Smooth muscle cell of the brain vasculature (primary cell): ENCODE results near the gene GRAMD1B.

Experiments used
- DNase-seq: peaks from one replicate; pipeline ENCODE4 v3.0.0-alpha.2; 2012; ENCODE audit warnings: low read depth, low spot score

Gene GRAMD1B

DNA sequence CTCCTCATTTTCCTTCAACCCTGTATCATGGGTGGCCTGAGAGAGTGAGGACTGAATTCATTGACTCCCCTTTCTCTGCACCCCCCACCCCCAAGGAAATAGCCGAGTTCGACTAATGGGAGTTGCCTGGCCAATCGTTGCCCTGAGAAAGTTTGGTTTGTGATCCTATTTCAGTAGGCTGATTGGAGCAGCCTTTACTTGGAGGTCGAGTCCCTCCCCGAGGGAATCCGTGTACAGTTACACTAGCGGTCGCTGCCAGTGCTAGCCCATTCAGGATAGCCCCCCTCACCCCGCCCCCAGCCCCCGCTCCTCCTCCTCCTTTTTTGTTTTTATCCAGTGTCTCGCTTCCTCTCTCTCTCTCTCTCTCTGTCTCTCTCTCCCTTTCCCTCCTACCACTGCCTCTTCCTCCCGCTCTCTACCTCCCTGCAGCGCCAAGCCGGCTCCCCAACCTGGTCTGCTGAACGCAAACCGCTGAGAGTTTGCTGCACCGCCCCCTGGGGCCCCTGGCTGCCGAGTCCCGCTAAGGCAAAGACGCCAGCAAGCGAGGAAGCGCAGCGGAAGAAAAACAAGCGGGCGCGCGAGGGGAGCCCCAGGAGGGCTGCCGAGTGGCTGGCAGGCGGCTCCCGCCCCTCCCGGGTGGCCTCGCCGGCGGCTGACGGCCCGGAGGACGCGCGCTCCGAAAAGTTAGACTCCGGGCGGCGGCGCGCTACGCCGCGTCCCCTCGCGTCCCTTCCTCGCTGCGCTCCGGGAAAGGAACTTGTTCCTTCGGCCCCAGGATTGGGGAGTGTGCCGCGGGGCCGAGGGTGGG lies at the start of gene GRAMD1B:
TSS of gene GRAMD1B (plus strand) at position 357 of the 808 bp plus-strand sequence. CDS start 524 bp downstream, outside the sequence.
- peak; percentile 45 for DNase-seq

DNA sequence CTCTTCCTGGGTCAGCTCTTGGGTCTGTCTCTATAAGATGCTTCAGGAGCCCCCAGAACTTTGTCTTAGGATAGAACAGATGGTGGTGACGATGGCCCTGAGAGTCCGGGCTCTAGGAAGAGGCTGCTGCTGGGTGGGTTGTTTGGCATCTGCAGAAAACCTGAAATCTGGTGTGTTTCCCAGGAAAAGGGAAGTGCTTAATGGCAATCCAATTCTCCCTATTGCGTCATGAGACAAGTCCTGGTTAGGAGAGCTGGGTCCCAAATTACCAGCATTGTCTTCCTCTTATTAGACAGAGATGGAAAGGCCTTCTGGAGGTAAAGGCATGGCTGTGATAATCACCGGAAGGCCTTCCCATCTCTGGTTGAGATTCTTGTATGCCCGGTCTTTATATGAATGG lies 48.9 kb upstream of the GRAMD1B start:
- no peak for DNase-seq

DNA sequence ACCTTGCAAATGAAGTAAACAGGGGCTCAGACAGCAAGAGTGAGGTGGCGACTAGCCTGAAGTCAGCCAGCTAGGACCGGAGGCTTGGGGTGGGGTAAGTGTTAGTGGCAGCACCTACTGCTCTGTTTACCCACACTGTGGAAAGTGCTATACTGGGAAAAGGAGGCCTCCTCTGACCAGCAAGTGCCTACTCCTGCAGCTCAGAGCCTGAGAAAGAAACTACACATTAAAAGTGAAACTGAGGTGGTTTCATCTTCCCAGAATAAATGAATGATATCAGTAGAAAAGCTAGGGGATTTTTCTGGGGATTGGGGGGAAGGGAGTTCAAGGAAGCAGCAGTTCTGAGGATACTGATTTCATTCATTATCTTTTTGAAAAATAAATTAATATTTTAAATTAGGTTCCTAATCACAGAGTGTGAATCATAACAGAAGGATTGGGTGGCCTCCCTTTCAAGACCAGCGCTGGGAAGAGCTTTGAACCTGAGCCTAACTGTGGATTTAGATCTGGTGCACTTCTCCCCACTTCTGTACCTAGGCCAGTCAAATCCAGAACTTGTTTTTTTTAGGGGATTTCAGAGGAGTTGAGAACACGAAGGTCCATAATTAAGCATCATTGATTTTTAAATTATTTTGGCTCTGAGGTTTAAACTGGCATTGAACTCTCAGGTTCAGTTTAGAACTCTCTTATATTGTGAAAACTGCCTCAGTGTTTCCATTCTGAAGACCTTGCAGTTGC lies 48.1 kb upstream of the GRAMD1B start:
- no peak for DNase-seq

DNA sequence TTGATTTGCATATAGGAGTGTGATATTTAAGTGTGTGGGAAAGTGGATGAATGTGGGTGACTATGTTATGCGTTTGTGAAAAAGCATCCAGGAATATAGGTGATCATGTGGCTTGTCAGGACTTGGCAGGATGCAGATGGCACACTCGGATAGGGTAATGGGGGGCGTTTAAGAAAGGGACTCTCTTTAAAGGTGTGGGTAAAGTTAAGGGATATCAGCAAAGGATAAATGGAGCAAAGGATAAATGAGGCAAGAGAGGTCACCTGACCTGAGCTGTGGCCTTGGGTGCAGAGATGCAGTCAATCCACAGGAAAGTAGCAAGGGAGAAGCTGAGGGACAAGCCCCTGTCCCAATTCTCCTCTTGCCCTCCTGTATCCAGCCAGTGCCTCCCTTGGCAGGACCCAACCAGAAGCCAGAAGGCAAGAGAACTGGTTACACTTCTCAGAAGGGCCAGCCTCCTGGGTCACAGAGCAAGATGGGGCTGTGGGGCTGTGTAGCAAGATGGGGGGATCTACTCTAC lies 47.5 kb upstream of the GRAMD1B start:
- DNase-seq = no peak

DNA sequence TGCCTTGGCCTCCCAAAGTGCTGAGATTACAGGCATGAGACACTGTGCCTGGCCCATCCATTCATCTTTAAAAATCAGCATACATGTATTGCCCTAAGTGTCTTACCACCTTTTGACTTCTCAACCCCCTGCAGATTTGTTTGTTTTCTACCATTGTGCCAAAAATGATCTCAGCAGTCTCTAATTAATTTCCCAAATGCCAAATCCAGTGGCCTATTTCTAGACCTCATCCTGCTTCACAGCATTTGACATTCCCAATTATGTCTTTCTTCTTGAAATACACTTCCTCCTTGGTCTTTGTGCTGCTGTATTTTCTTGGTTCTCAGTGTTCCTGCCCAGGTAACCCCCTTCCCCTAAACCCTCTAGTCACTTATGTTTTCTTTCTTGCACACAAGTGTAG lies 46.0 kb upstream of the GRAMD1B start:
- DNase-seq = no peak

DNA sequence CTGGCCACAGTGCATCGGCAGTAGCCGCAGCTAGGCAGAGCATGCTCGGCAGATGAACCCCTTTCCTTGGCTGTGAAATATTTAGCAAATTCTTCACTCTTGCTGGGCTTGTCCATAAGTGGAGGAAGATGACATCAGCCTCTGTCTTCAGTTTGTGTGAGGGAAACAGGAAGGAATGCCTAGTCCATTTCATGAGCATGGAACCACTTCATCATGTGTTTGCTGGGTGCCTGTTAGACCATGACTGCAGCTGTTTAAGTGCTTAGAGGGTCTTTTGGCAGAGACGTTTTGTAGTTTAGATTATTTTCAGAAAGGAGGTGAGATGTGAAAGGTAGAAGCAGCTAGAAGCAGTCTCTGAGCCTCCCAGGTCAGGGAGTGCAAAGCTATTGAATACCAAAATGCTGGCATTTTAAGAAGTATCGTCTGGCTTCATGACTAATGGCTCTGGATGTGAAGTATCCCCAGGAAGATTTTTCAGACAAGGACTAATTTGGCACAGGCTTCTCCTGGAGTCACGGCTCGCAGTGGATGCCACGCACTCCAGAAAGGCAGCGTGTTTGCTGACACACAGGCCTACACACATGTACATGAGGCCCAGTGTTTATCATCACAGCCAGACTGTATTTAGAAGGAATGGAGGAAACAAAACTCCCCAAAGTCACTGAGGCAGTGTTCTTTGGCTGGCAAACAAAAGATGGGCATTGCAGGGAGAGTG lies 43.1 kb upstream of the GRAMD1B start:
- no peak for DNase-seq

DNA sequence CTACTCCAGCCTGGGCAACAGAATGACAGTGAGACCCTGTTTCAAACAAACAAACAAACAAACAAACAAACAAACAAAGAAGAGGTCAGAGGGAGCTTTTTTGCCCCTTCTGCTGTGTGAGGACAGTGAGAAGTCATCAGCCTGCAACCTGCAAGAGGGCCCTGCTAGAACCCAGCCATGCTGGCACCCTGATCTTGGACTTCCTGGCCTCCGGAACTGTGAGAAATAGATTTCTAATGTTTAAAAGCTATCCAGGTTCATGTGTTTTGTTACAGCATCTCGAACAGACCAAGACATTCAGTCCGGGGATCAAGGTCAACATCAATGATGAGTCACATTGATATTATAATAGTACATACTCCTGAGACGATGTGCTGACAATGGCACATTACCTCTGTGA lies 41.4 kb upstream of the GRAMD1B start:
- DNase-seq = no peak

DNA sequence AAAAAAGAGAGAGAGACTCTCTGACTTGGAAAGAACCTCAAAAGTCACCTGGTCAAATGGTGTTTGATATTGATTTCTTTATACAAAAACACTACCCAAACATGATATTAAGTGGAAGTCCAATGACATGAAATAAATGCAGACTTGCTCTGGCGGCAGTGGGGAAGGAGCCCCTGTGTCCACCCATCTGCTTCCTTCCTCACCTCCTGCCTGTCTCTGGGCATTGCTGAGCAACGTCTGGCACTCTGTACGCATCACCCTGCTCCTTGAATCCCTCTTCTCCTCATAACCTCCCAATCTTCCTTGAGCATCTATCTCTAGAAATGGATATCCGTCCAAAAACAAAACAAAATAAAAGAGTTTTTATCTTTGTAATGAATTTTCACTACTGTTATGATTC lies 39.9 kb upstream of the GRAMD1B start:
- no peak for DNase-seq

DNA sequence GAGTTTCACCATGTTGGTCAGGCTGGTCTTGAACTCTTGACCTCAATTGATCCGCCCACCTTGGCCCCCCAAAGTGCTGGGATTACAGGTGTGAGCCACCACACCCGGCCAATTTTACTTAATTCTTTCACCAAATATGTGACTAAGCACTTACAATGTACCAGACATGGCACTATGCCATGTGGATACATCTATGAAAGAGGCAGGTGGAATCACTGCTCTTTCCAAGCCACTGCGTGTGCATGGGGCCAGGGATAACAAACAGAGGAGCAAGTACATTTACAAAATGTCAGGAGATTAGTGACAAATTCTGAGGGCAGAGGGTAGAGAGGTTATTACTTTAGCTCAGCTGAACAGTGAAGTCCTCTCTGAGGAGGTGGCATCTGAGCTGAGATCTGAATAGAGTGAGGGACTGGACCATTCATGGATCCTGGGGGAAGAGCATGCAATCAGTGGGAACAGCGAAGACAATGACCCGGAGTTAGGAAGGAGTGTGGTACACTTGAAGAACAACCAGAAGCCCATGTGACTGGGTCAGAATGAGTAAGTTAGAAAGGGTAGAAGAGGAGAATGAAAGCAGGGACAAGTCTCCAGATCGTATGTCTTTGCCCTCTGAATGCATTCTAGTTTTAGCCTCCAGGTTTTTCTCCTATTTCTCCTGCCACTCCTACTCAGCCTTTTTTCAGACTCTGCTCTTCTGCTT lies 38.3 kb upstream of the GRAMD1B start:
- no peak for DNase-seq

DNA sequence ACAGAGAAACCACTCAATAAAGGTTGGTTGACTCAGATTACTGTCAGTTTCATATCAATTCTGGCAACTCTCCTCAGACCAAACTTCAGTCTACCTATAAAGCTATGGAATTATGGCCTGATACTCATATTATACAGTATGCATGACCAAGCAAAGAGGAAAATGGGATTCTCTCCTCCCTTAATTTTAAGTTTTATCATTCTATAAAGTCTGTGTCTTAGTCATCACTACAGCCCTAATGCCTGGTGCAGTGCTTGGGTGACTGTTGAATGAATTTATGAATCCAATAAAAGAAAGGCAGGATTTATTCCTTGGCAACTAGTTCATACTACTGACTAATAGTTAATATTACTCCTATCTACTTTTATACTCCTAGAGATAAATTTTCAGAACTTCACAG lies 37.6 kb upstream of the GRAMD1B start:
- DNase-seq = no peak

DNA sequence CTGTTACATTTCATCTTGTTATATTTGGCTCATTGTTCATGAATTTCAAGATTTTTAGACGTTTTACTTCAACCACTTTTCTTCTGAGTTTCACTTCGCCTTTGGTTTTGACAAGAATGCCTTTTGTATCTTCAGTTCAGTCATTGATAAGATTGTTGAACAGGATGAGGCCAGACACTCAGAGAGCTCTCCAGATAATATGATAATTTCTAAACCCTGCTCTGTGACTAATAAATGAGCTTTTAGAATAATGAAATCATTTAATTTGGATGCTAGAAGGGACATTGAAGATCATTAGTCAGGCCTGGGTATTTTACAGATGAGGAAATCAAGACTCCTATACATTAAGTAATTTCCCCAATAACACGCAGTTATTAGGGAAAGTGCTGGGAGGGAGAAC lies 37.2 kb upstream of the GRAMD1B start:
- no peak for DNase-seq

DNA sequence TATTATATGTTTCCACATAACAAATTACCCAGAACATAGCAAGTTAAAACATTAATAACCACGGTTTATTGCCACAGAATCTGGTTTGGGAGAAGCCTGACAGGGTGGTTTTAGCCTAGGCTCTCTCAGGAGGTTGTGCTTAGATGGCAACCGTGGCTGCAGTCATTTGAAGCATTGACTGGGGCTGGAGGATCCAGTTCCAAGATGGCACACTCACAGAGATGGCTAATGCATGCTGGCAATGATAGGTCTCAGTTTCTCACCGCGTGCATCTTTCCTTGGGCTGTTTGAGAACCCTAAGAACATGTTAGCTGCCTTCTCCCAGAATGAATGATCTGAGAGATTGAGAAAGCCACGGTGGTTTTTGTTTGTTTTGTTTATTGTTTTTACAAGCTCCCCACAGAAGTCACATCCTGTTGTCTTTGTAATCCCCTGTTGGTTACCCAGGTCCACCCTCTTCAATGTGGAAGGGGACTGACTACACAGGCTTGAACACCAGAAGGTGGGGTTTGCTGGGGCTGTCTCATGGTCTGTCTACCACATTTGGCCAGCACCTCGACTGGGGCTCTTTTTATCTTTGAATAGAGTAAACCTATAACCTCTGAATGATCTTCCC lies 36.6 kb upstream of the GRAMD1B start:
- DNase-seq = no peak

DNA sequence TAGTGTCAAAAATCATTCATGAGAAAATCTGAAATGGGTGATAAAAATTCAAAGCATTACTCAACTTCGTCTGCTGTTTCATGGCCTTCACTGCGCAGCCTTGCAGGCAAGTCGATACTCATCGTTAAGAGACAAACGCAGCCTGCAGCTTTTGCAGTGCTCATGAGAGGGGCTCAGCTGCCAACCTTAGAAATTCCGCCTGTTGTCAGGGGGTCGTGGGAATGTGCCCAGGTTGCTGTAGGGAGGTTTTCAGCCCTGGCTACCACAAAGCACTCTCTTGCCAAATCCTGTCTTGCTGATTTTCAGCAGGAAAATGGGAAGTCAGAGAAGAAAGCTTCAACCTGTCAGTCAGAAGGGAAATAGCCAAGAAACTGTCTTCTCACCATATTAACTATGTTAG lies 25.4 kb upstream of the GRAMD1B start:
- DNase-seq = no peak

DNA sequence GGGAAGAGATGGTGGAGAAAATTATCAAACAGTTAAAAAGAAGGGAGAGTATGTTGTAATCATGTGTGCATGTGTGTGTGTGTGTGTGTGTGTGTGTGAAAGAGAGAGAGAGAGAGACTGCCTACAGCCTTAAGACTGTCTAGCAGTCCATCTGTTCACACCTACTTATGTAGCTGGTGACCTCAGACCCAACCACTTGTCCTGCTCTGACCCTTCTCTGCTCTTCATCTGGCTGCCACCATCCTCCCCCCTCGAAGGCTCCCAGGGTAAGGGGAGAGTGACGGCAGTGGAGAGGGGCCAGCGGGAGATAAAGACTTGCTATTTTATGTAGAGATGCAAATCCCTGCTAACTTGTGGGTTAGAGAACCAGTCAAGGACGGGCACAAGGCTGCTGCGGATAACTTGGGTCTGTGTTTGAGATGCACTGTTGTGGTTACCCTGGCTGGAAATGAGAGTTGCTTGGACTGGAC lies 24.9 kb upstream of the GRAMD1B start:
- no peak for DNase-seq

DNA sequence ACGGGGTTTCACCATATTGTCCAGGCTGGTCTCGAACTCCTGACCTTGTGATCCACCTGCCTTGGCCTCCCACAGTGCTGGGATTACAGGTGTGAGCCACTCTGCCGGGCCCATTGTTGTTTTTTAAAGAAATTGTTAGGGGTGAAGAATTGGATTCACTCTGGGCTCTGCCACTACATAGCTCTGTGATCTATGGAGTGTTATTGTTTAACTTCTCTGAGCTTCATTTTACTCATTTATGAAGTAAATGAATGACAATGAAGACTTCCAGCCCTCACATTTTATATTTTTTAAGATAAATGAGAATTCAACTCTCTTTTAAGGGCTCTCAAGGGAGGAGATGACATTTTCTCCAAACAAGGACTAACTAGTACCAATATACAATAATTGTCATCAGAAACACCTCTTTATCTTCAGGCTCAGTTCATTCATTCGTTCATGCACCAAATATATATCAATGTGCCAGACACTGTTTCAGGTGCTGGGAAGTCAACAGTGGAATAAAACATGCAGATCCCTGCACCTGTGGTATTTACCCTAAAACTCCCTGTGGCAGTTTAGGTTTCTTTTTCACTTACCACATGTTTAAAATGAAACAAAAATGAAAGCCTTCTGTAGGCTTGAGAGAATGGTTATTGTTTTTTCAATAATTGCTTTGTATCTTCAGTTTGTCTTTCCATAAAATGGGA lies 23.5 kb upstream of the GRAMD1B start:
- DNase-seq = no peak

DNA sequence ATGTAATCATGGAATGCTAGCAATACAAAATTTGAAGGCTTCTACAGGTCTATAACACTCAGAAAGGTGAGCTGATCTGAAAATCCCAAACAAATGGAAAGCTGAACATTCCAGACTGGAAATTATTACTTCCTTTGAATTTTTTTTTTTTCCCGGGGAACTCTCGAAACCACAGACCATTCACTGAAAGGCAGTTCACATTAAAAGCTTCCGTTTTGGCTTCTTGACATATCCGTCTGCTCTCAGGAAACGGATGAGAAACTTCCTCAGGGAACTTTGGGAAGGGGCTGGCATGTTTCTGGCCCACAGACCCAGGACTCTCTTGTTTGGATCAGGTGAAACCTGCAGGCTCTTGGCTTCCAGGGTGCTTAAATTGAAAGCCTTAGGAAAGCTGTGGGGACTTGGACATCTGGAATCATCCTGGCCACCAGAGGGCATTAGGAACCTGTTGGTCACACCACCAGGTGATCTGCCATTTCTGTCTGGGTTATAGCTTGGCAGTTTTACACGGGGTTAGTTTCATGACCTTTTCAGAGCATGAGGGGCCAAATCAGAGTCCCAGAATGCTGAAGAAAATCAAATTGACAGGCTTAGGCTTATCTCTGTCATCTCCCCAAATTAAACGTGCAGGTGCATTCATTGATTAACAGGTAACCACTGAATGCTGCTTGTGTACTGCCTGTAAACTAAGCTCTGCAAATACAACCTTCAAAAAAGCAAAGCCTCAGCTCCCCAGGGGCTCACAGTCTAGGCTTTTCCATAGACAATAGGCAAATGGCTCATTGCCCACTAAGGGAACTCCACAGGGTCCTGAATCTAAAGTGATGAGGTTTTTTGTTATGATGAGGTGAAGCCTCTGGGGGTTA lies 22.7 kb upstream of the GRAMD1B start:
- peak; percentile 32 for DNase-seq

DNA sequence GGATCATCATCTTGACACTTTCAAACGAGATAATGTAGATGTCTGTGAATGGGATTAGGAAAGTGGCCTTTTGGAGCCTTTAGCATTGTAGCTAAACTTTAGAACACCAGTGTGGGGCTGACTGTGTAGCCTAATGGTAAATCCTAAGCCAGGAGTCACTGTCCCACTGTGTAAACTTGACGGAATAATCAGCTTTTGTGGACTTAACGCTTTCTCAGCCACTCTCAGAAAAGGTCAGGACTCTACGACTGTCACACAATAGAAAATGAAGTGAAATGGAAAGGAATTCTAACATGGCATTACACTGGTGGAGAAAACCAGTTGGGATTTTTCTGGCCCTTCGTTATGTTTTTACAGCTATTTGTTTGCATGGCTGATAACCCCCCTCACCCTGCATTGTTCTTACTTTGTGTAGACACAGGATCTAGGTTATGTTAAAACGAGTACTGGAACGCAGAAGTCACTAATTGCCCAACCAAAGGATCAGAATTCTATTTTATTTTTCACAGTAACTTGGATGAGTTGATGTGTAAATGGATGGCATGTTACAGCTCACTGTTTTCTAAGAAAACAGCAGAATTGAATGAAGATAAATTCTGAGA lies 22.0 kb upstream of the GRAMD1B start:
- no peak for DNase-seq

DNA sequence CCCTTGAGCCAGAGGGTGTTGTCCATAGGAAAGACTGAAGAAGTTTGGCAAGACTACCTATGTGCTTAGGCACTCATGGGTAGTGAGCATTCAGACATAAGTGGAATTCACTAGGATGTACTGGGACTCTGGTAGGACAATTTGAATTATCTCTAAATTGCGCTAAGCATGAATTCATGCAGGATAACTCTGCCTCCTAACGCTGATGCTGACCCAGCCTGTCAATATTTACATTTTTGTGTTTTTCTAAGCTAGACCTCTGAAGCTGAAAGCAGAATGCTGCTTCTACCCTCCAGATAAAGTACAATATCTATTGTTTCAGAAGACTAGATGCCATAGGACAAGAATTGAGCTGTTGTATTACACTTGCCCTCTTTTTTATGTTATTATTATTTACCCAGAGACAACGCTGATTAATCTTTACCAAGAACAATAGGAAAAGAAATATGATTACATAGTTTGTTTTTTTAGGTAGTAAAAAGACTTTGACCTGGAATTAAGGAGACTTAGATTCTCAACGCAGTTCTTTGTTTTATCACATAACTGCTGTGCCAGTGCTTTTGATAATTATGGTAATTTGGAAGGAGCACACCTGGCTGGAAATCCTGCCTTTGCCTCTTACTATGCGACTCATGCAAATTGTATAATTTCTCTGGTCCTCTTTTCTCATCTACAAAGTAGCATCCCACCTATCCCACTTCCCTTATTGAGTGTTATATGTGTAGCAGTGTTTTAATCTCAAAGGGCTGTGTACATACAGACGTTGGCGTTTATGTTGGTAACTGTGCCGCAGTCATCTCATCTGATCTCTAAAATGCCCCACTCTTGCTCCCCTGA lies 21.2 kb upstream of the GRAMD1B start:
- DNase-seq = no peak
